WTC11 (cell line): ENCODE measurements around the gene NPFFR1. TPM values are rescaled to one million over a fixed set of nuclear protein-coding genes. Genes with fewer than 3 reads are reported as not detected.

Experiments
- ATAC-seq: fragments of 200-7000 bp; cut with Tn5 transposase; 2 replicates; pipeline ENCODE4 v1.10.0; 2021; ENCODE audit warnings: mild to moderate bottlenecking, moderate library complexity
- CTCF ChIA-PET: fragments of 300-600 bp; sonication (Branson Sonifier 250); formaldehyde crosslinking; loops from one replicate; lab custom pipeline; 2021; ENCODE audit warnings: antibody characterized with exemption; lab: Charles Lee
- POLR2A ChIA-PET: fragments of 350-600 bp; sonication (Branson Sonifier 250); formaldehyde crosslinking; loops from one replicate; lab custom pipeline; 2021; ENCODE audit warnings: antibody characterized with exemption; lab: Charles Lee
- DNase-seq: peaks from one replicate; pipeline ENCODE4 v3.0.0; 2021; ENCODE audit warnings: low spot score
- H3K27ac Mint-ChIP-seq: 2 replicates; pipeline ENCODE4 v1.8.0; 2021; ENCODE audit warnings: mixed read lengths
- H3K27me3 Mint-ChIP-seq: 2 replicates; pipeline ENCODE4 v1.8.0; 2021; ENCODE audit warnings: low read depth, mild to moderate bottlenecking, moderate library complexity, mixed read lengths
- H3K36me3 Mint-ChIP-seq: 2 replicates; pipeline ENCODE4 v1.8.0; 2021; ENCODE audit warnings: mixed read lengths
- H3K4me1 Mint-ChIP-seq: 2 replicates; pipeline ENCODE4 v1.8.0; 2022; ENCODE audit warnings: mixed read lengths
- H3K4me3 Mint-ChIP-seq: 2 replicates; pipeline ENCODE4 v1.8.0; 2021; ENCODE audit warnings: mild to moderate bottlenecking, moderate library complexity, mixed read lengths
- H3K9me3 Mint-ChIP-seq: 2 replicates; pipeline ENCODE4 v1.8.0; 2021; ENCODE audit warnings: mixed read lengths
- AFF4 ChIP-seq: sonication (generic); formaldehyde crosslinking; IDR thresholded peaks from 2 replicates; pipeline ENCODE4 v1.8.1; 2023; ENCODE audit warnings: mild to moderate bottlenecking, missing genetic modification reagents, borderline replicate concordance
- ATF3 ChIP-seq: sonication (generic); formaldehyde crosslinking; conservative IDR thresholded peaks from 2 replicates; pipeline ENCODE4 v1.8.1; 2022; ENCODE audit warnings: mild to moderate bottlenecking, missing genetic modification reagents
- CBFB ChIP-seq: sonication (generic); formaldehyde crosslinking; IDR thresholded peaks from 2 replicates; pipeline ENCODE4 v1.8.1; 2022; ENCODE audit warnings: mild to moderate bottlenecking, low read depth, missing genetic modification reagents
- NFATC4 ChIP-seq: fragments of 250-450 bp; sonication (Bioruptor Pico); IDR thresholded peaks from 2 replicates; pipeline ENCODE4 v1.9.0; 2021; ENCODE audit warnings: mild to moderate bottlenecking
- NR2C2 ChIP-seq: sonication (generic); formaldehyde crosslinking; IDR thresholded peaks from 2 replicates; pipeline ENCODE4 v1.8.0; 2022; ENCODE audit warnings: mild to moderate bottlenecking, missing genetic modification reagents
- NR3C1 ChIP-seq: sonication (generic); formaldehyde crosslinking; conservative IDR thresholded peaks from 2 replicates; pipeline ENCODE4 v1.8.1; 2023; ENCODE audit warnings: low read depth, mild to moderate bottlenecking, missing genetic modification reagents
- PRDM15 ChIP-seq: sonication (generic); formaldehyde crosslinking; IDR thresholded peaks from 2 replicates; pipeline ENCODE4 v1.8.0; 2022; ENCODE audit warnings: missing genetic modification reagents
- RELA ChIP-seq: sonication (generic); formaldehyde crosslinking; IDR thresholded peaks from 2 replicates; pipeline ENCODE4 v1.8.1; 2022; ENCODE audit warnings: missing genetic modification reagents, mild to moderate bottlenecking, borderline replicate concordance
- SMAD3 ChIP-seq: sonication (generic); formaldehyde crosslinking; IDR thresholded peaks from 2 replicates; pipeline ENCODE4 v1.8.0; 2022; ENCODE audit warnings: missing genetic modification reagents, mild to moderate bottlenecking, borderline replicate concordance
- SMAD4 ChIP-seq: sonication (generic); formaldehyde crosslinking; IDR thresholded peaks from 2 replicates; pipeline ENCODE4 v1.8.0; 2022; ENCODE audit warnings: mild to moderate bottlenecking, missing genetic modification reagents
- TEAD4 ChIP-seq: sonication (generic); formaldehyde crosslinking; IDR thresholded peaks from 2 replicates; pipeline ENCODE4 v1.8.0; 2022; ENCODE audit warnings: mild to moderate bottlenecking, missing genetic modification reagents
- TP53 ChIP-seq: sonication (generic); formaldehyde crosslinking; IDR thresholded peaks from 2 replicates; pipeline ENCODE4 v1.8.1; 2023; ENCODE audit warnings: mild to moderate bottlenecking, missing genetic modification reagents
- ZBTB21 ChIP-seq: sonication (generic); formaldehyde crosslinking; IDR thresholded peaks from 2 replicates; pipeline ENCODE4 v1.8.1; 2023; ENCODE audit warnings: mild to moderate bottlenecking, missing genetic modification reagents, borderline replicate concordance
- ZNF219 ChIP-seq: sonication (generic); formaldehyde crosslinking; IDR thresholded peaks from 2 replicates; pipeline ENCODE4 v1.8.0; 2023; ENCODE audit warnings: missing genetic modification reagents, mild to moderate bottlenecking, borderline replicate concordance
- ZNF416 ChIP-seq: fragments of 250-450 bp; sonication (Bioruptor Pico); IDR thresholded peaks from 2 replicates; pipeline ENCODE4 v1.9.0; 2021; ENCODE audit warnings: mild to moderate bottlenecking, inconsistent platforms
- ZNF425 ChIP-seq: fragments of 250-450 bp; sonication (Bioruptor Pico); conservative IDR thresholded peaks from 2 replicates; pipeline ENCODE4 v1.9.0; 2021; ENCODE audit warnings: mild to moderate bottlenecking
- ZNF671 ChIP-seq: fragments of 250-450 bp; sonication (Bioruptor Pico); IDR thresholded peaks from 2 replicates; pipeline ENCODE4 v1.8.0; 2021; ENCODE audit warnings: mild to moderate bottlenecking
- total RNA-seq: library from RNA; stranded (reverse); gene quantifications from 3 replicates; pipeline ENCODE4 v1.2.3, GENCODE V29; 2021
- TF ChIP-seq, protein P1 (sequence below): sonication (generic); formaldehyde crosslinking; IDR thresholded peaks from 2 replicates; pipeline ENCODE4 v1.8.0; 2022; ENCODE audit warnings: mild to moderate bottlenecking, missing genetic modification reagents
- TF ChIP-seq, protein P2 (sequence below): sonication (generic); formaldehyde crosslinking; IDR thresholded peaks from 2 replicates; pipeline ENCODE4 v1.8.1; 2023; ENCODE audit warnings: mild to moderate bottlenecking, missing genetic modification reagents, moderate library complexity
- TF ChIP-seq, protein P3 (sequence below): sonication (generic); formaldehyde crosslinking; IDR thresholded peaks from 2 replicates; pipeline ENCODE4 v1.8.1; 2022; ENCODE audit warnings: low read depth, missing genetic modification reagents, borderline replicate concordance

Gene NPFFR1
- total RNA-seq, 1 experiment from 2014 or later = 0.04 TPM

GRCh38 chr10:70227548-70228320 is 56.1 kb downstream of the NPFFR1 start:
- ChIA-PET CTCF (interaction anchor here (0.6 kb wide), 1 partner anchor 269 kb away, joined by 7 read pairs; no protein-coding TSS in a partner anchor), POLR2A (interaction anchor here (0.7 kb wide), 1 partner anchor 37 kb away, joined by 4 read pairs; no protein-coding TSS in a partner anchor)
- TF ChIP-seq CBFB (CRISPR knock-in tag) = no peak
- no peak for TF ChIP-seq RELA (CRISPR knock-in tag)
- no peak for TF ChIP-seq NFATC4 (CRISPR knock-in tag)
- no peak for TF ChIP-seq ZNF425 (CRISPR knock-in tag)
- TF ChIP-seq TP53 (CRISPR knock-in tag) = no peak
- no peak for TF ChIP-seq ZBTB21 (CRISPR knock-in tag)
- TF ChIP-seq ZNF219 = no peak
- no peak for TF ChIP-seq ATF3 (CRISPR knock-in tag)
- no peak for TF ChIP-seq NR3C1 (CRISPR knock-in tag)
- DNase-seq (no peak), ATAC-seq (no peak)
- Mint-ChIP-seq H3K4me1 (peaks cover 8% of the 10 kb centered on the region), H3K4me3 (no peak overlapping the region), H3K9me3 (no peaks in the 10 kb centered on the region), H3K27ac (no peak overlapping the region), H3K36me3 (peaks cover 19% of the 10 kb centered on the region), H3K27me3 (no peaks in the 10 kb centered on the region)

- H3K9me3 Mint-ChIP-seq = no peaks in the 10 kb centered on the region
- H3K36me3 Mint-ChIP-seq = peaks cover 7% of the 10 kb centered on the region
- POLR2A ChIA-PET = interaction anchor here (0.6 kb wide), 1 partner anchor 142 kb away, joined by 4 read pairs; no protein-coding TSS in a partner anchor
- no peak overlapping the region for H3K27ac Mint-ChIP-seq
- no peak overlapping the region for H3K4me3 Mint-ChIP-seq
- no peaks in the 10 kb centered on the region for H3K27me3 Mint-ChIP-seq
- peaks cover 3% of the 10 kb centered on the region for H3K4me1 Mint-ChIP-seq
- DNase-seq (no peak), ATAC-seq (no peak)
- CTCF ChIA-PET = interaction anchor here (0.6 to 5.5 kb wide), 5 partner anchors 42 to 1612 kb away, joined by 4 to 149 read pairs (median 4); partner anchors contain the start of gene TYSND1
- TF ChIP-seq, protein P1, sequence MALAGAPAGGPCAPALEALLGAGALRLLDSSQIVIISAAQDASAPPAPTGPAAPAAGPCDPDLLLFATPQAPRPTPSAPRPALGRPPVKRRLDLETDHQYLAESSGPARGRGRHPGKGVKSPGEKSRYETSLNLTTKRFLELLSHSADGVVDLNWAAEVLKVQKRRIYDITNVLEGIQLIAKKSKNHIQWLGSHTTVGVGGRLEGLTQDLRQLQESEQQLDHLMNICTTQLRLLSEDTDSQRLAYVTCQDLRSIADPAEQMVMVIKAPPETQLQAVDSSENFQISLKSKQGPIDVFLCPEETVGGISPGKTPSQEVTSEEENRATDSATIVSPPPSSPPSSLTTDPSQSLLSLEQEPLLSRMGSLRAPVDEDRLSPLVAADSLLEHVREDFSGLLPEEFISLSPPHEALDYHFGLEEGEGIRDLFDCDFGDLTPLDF (CRISPR knock-in tag) = no peak
- TF ChIP-seq NR2C2 (CRISPR knock-in tag) = no peak
- no peak for TF ChIP-seq SMAD4 (CRISPR knock-in tag)
- TF ChIP-seq PRDM15 = no peak
- TF ChIP-seq, protein P2, sequence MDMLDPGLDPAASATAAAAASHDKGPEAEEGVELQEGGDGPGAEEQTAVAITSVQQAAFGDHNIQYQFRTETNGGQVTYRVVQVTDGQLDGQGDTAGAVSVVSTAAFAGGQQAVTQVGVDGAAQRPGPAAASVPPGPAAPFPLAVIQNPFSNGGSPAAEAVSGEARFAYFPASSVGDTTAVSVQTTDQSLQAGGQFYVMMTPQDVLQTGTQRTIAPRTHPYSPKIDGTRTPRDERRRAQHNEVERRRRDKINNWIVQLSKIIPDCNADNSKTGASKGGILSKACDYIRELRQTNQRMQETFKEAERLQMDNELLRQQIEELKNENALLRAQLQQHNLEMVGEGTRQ (CRISPR knock-in tag) = no peak
- no peak for TF ChIP-seq ZNF416 (CRISPR knock-in tag)
- TF ChIP-seq AFF4 (CRISPR knock-in tag) = no peak
- no peak for TF ChIP-seq ZNF671 (CRISPR knock-in tag)
- TF ChIP-seq, protein P3, sequence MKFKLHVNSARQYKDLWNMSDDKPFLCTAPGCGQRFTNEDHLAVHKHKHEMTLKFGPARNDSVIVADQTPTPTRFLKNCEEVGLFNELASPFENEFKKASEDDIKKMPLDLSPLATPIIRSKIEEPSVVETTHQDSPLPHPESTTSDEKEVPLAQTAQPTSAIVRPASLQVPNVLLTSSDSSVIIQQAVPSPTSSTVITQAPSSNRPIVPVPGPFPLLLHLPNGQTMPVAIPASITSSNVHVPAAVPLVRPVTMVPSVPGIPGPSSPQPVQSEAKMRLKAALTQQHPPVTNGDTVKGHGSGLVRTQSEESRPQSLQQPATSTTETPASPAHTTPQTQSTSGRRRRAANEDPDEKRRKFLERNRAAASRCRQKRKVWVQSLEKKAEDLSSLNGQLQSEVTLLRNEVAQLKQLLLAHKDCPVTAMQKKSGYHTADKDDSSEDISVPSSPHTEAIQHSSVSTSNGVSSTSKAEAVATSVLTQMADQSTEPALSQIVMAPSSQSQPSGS = no peak
- TF ChIP-seq TEAD4 (CRISPR knock-in tag) = no peak
- TF ChIP-seq SMAD3 (CRISPR knock-in tag) = no peak
Observed at GRCh38 chr10:70223728-70224127, 60.1 kb downstream of the NPFFR1 start.
